Fibroblast of skin of scalp (primary cell): Measurements from ENCODE around the gene OXT.
A peak's percentile ranks its signal among the peaks of the same experiment; 100 is the strongest.

Experiments used
- DNase-seq: peaks from one replicate; pipeline ENCODE4 v3.0.0-alpha.2; 2013

The OXT gene

GRCh38 chr20:3085571-3086072 lies 14.2 kb downstream of the OXT start:
- no peak for DNase-seq

- DNase-seq = no peak
These were observed 16.6 kb downstream of the OXT start for GRCh38 chr20:3088031-3088430.

- no peak for DNase-seq
These were observed 19.1 kb downstream of the OXT start for GRCh38 chr20:3090565-3090964.

- DNase-seq = peak; percentile 15
These were observed 21.4 kb downstream of the OXT start for GRCh38 chr20:3092611-3093379.

GRCh38 chr20:3093861-3094361 lies 22.5 kb downstream of the OXT start:
- DNase-seq = no peak

GRCh38 chr20:3094848-3095629 lies 23.6 kb downstream of the OXT start:
- no peak for DNase-seq

GRCh38 chr20:3100480-3100879 lies 29.1 kb downstream of the OXT start:
- DNase-seq = no peak

GRCh38 chr20:3101251-3101650 lies 29.8 kb downstream of the OXT start:
- DNase-seq = no peak

GRCh38 chr20:3101737-3102574 lies 30.5 kb downstream of the OXT start:
- DNase-seq = no peak

- no peak for DNase-seq
These were observed 31.4 kb downstream of the OXT start for GRCh38 chr20:3102575-3103368.

- DNase-seq = no peak
These were observed 32.1 kb downstream of the OXT start for GRCh38 chr20:3103369-3104032.

- DNase-seq = no peak
These were observed 34.1 kb downstream of the OXT start for GRCh38 chr20:3105256-3106137.

GRCh38 chr20:3106185-3106584 lies 34.8 kb downstream of the OXT start:
- no peak for DNase-seq

GRCh38 chr20:3106658-3107463 lies 35.4 kb downstream of the OXT start:
- no peak for DNase-seq

- no peak for DNase-seq
These were observed 36.1 kb downstream of the OXT start for GRCh38 chr20:3107464-3108025.

GRCh38 chr20:3109350-3110302 lies 38.2 kb downstream of the OXT start:
- no peak for DNase-seq

- no peak for DNase-seq
These were observed 40.1 kb downstream of the OXT start for GRCh38 chr20:3111507-3111906.

GRCh38 chr20:3111995-3112394 lies 40.6 kb downstream of the OXT start:
- DNase-seq = no peak
